ENCODE measurements around the gene RAB4B.
"Not testable (repeated sequence)": the region's sequence is repeated elsewhere in the genome, so short reads cannot be mapped to it uniquely, and the experiment has no call there.

RAB4B gene
- 0.62 to 4.9 reads per million in 2 donors for total RNA-seq

DNA sequence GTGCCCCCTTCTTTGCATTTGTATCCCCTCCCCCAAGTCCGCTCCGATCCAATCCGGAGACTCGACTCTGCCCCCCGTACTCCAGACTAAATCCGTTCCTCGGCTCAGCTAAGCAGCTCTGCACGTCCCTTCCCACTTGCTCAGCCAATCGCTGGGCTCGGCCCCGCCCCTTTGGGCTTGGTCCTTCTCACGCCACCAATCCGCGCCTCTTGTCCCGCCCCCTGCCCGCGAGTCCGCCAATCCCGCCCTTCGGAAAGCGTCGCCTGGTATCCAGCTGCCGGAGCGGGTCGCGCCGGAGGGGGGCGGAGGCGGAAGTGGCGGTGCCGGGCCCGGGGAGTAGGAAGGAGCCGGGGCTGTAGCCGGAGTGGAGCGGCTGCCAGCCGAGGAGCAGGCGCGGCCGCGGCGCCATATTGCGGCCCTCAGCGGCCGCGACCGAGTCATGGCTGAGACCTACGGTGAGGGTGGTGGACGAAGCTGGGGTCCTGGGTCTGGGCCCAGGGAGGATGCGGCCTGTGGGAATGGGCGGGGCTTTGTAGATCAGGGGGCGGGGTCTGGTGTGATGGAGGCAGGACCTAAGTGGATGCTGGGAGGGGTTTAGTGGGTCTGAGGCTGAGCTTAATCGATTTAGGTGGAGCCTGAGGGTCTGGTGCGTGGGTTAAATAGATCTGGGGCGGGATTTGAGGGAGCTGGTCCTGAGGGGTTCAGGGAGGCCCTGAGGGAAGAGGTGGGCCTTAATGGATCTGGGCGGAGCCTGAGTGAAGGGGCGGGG is at the start of gene RAB4B:
TSS of gene RAB4B (plus strand) at position 311 of the 769 bp plus-strand sequence. CDS start at position 440, 129 bp downstream.
- DNase-seq: peak; percentile 100

- DNase-seq: not testable (repeated sequence)
Observed at GRCh38 chr19:40730065-40730464, 48.0 kb upstream of the RAB4B start.

DNA sequence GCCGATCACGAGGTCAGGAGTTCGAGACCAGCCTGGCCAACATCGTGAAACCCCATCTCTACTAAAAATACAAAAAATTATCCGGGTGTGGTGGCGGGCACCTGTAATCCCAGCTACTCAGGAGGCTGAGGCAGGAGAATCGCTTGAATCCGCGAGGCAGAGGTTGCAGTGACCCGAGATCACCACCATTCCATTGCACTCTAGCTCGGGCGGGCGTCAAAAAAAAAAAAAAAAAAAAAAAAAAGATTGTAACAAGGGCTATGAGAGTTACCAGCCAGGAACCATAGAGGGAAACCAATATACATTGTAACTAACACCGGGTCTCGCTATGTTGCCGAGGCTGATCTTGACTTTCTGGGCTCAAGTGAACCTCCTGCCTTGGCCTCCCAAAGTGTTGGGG is 45.7 kb upstream of the RAB4B start:
- not testable (repeated sequence) for DNase-seq

DNA sequence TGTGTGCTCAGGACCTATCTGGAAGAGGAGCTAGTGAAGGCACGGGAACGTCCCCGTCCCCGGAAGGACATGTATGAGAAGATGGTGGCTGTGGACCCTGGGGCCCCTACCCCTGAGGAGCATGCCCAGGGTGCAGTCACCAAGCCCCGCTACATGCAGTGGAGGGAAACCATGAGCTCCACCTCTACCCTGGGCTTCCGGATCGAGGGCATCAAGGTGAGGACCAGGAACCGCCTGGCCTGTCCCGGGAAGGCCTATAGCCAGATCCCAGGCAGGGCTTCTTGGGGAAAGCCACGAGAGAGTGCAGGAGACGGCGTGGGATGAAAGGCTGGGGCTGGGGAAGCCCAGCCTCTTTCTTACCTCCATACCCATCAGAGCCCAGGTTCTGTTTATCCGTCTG is 44.9 kb upstream of the RAB4B start:
- DNase-seq: no peak

GRCh38 chr19:40735013-40735771 is 42.9 kb upstream of the RAB4B start:
- DNase-seq: no peak

GRCh38 chr19:40736661-40737060 is 41.4 kb upstream of the RAB4B start:
- DNase-seq: no peak

- no peak for DNase-seq
Observed at GRCh38 chr19:40737102-40737644, 40.9 kb upstream of the RAB4B start.

DNA sequence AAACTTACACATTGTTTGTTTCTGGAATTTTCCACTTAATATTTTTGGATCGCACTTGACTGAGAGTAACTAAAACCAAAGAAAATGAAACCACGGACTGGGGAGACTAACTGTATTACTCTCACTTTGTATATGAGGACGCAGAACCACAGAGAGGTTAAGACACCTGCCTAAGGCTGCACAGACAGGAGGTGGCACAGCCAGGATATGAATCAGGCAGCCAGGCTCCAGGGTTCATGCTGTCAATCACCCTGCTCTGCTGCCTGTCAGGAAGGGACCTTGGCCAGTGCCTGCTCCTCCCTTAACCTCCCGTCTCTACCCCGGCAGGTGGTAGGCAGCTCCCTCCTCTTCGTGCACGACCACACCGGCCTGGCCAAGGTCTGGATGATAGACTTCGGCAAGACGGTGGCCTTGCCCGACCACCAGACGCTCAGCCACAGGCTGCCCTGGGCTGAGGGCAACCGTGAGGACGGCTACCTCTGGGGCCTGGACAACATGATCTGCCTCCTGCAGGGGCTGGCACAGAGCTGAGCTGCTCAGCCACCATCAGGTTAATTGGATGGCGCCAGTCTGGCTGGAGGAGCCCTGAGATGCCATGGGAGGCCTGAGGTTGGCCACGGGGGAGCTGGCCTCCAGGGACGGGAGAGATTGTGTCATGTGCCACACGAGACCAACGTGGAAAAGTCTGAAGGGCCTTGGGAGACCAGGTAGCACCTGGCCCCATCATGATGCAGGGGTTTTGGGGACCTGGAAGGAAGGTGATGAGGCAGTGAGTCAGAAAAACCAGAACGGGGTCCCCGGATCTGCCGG is 38.8 kb upstream of the RAB4B start:
- DNase-seq: no peak

GRCh38 chr19:40739871-40740703 is 38.0 kb upstream of the RAB4B start:
- no peak for DNase-seq

- no peak for DNase-seq
Observed at GRCh38 chr19:40740747-40741146, 37.3 kb upstream of the RAB4B start.

GRCh38 chr19:40741527-40742390 is 36.3 kb upstream of the RAB4B start:
- DNase-seq: no peak

- DNase-seq: no peak
Observed at GRCh38 chr19:40742477-40742876, 35.6 kb upstream of the RAB4B start.

DNA sequence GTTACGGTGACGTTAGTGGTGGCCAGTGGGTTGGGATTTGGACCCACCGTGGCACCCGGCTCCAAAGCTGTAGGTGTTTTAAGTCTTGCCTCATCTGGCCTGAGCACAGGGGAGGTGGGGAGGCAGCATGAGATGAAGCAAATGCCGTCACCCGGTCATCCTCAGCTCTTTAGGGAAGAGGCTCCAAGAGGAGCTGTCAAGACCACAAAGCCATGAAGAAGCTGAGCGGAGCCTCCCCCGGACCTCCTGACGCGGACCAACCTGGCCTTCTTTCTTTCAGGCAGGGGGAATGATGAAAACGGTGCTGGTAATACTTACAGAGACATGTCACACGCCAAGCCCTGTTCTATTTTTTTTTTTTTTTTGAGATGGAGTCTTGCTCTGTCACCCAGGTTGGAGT is 35.2 kb upstream of the RAB4B start:
- DNase-seq: no peak

DNA sequence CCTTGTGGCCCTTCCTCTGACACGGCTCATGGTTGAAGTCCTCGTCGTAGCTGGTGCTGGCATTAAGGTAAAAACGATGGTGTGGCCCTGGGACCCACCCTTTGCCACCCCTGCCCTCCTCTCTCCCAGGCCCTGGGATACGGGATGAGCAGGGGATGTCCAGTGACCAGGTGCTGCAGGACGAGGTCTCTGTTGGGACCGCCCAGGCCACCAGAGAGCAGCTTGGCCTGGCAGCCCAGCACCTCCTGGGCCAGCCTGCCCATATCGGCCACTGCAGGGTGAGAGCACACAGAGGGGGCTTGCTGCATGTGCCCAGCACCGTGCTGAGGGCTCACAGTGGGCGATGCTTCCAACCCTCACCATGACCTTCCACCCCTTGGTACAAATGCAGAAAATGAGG is 34.1 kb upstream of the RAB4B start:
- DNase-seq: no peak

DNA sequence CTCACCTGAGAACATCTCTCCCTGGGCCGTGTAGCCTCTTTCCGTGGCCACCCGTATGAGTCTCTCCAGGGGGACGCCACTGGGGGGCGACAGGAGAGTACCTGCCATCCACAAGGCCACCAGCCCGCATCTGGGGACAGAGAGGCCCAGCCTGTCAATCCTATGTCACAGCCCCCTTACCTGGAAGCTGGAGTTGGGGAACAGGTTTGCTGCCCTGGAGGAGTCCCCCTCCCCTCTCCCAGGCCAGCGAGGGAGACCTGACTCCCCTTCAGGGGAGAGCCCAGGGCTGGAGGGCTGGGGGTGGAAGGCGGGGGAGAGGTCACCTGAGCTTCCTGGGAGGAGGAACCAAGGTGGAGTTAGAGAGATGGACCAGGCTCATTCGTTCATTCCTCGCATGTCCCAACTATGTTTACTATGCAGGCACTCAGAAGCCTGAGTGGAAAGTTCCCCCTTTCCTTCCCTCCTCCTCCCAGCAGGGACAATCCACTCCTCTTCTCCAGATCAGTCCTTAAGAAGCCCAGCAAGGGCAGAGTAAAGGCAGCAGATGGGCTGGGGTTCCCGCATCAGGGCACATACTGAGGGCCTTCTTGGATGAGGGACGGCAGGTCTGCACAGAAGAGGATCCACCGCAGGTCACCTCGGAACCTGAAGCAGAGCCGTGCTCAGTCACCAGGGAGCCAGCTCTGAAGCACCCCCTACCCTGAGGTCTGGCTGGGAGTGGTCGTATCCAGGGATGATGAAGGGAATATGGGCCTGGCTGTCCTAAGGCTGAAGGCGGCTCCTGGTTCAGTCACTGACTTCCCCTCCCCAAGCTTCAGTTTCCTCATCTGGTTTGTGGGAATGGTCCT is 33.3 kb upstream of the RAB4B start:
- DNase-seq: peak in 1 of 5 experiments; percentile 34

GRCh38 chr19:40745402-40745780 is 32.7 kb upstream of the RAB4B start:
- DNase-seq: no peak

DNA sequence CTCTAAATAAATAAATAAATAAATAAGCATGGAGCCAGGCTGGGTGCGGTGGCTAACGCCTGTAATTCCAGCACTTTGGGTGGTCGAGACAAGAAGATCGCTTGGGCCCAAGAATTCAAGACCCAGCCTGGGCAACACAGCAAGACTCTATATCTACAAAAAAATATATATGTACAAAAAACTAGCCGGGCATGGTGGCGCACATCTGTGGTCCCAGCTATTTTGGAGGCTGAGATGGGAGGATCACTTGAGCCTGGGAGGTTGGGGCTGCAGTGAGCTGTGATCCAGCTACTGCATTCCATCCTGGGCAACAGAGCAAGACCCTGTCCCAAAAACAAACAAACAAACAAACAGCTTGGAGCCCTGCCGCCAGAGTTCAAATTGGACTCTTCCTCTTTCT is 30.5 kb upstream of the RAB4B start:
- no peak for DNase-seq

DNA sequence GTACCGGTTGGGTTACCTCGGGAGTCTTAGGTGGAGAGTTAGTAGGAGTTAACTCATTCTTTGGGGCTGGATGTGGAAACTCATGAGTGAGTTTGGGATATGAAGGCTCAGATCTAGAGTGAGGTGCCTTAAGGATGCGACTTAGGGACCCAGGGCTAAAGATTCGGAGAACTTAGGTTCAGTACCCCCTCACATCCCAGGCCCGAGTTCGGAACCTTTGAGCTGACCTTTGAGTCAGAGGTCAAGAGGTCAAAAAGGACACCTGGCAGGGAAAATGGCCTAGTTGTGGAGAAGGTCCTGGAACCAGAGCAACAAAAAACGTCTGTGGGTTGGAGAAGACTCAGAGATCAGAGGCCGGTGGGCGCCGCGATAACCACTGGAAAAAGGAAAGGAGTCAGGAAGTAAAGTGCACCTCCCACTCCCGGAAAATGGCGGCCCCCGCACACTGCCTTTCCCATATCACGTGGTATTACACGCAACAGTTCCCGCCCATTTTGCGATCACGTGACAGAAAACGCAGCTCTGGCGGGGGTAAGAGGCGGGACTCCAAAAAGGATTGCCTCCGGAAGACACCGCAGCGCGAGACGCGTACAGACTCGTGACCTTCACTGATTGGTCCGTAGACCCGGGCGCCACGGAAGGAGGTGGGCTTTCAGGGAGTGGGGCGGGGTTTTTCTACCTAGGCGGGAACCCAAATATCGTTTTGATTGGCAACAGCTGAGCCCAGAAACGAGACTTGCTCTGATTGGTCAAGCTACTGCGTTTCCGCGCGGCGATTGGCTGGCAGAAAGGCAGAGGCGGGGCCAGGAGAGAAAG is 27.8 kb upstream of the RAB4B start, which contains the start of gene ACTMAP:
TSS of gene ACTMAP (minus strand) at position 420 of the 816 bp plus-strand sequence. CDS start 674 bp downstream, outside the sequence.
- DNase-seq: peak; percentile 93 to 100 (median 99)
